Panc1 (cell line): ENCODE measurements around the gene MACF1. TPM values are rescaled to one million over a fixed set of nuclear protein-coding genes. Genes with fewer than 3 reads are reported as not detected.

ENCODE experiments used
- ATAC-seq: fragments of 200-7000 bp; cut with Tn5 transposase; 2 replicates; pipeline ENCODE4 v1.9.1; 2020; ENCODE audit warnings: mild to moderate bottlenecking, moderate library complexity
- BruUV-seq: library from RNA; stranded (reverse); fragments of 400-500 nt; replicated peaks from 2 replicates; lab custom pipeline; 2021; lab: Mats Ljungman, UMichigan
- CTCF ChIA-PET: fragments of 300-600 bp; sonication (Branson Sonifier 250); formaldehyde crosslinking; loops from one replicate; lab custom pipeline; 2022; ENCODE audit warnings: antibody characterized with exemption; lab: Charles Lee
- POLR2A ChIA-PET: fragments of 300-600 bp; sonication (Branson Sonifier 250); formaldehyde crosslinking; loops from one replicate; lab custom pipeline; 2022; ENCODE audit warnings: antibody characterized with exemption; lab: Charles Lee
- DNase-seq: peaks from one replicate; pipeline ENCODE4 v3.0.0-alpha.2; 2010; ENCODE audit warnings: low read depth, low spot score
- H3K27ac ChIP-seq: 2 replicates; pipeline ENCODE4 v1.5.1; 2011; ENCODE audit warnings: mild to moderate bottlenecking, low read length, inconsistent platforms
- H3K27me3 ChIP-seq: fragments of 200-500 bp; sonication (Bioruptor generic); 2 replicates; pipeline ENCODE4 v1.6.0; 2014; ENCODE audit warnings: low read length, inconsistent platforms; ENCODE audit not compliant: control insufficient read depth, insufficient read depth
- H3K36me3 ChIP-seq: fragments of 200-500 bp; sonication (Bioruptor generic); 2 replicates; pipeline ENCODE4 v1.5.1; 2014; ENCODE audit warnings: inconsistent platforms, mild to moderate bottlenecking, low read length, moderate library complexity; ENCODE audit not compliant: control insufficient read depth, insufficient read depth
- H3K4me1 ChIP-seq: 2 replicates; pipeline ENCODE4 v1.5.1; 2011; ENCODE audit warnings: inconsistent platforms, mild to moderate bottlenecking, low read length, moderate library complexity; ENCODE audit not compliant: control insufficient read depth, insufficient read depth
- H3K4me3 ChIP-seq, 2 experiments: 2 replicates each; pipeline ENCODE4 v1.5.1; 2011 to 2012; ENCODE audit warnings: low read depth in 2 of 2, low read length in 2 of 2, mild to moderate bottlenecking in 2 of 2, inconsistent platforms in 1 of 2, moderate library complexity in 1 of 2
- H3K9me3 ChIP-seq: fragments of 200-500 bp; sonication (Bioruptor generic); 2 replicates; pipeline ENCODE4 v1.5.1; 2014; ENCODE audit warnings: low read depth, mild to moderate bottlenecking, inconsistent platforms, low read length, moderate library complexity; ENCODE audit not compliant: control insufficient read depth, insufficient read depth
- CTCF ChIP-seq: fragments of 450-650 bp; IDR thresholded peaks from 2 replicates; pipeline ENCODE4 v1.5.1; 2017; ENCODE audit warnings: mild to moderate bottlenecking
- POLR2AphosphoS5 ChIP-seq: IDR thresholded peaks from 2 replicates; pipeline ENCODE4 v1.6.1; 2012; ENCODE audit warnings: mild to moderate bottlenecking, low read depth, low read length, moderate library complexity
- REST ChIP-seq, 2 experiments: IDR thresholded peaks; 2 replicates each; pipeline ENCODE4 v1.6.1; 2011 to 2012; ENCODE audit warnings: low read depth in 2 of 2, control low read depth in 1 of 2, low read length in 1 of 2, mild to moderate bottlenecking in 1 of 2, moderate library complexity in 1 of 2; ENCODE audit not compliant: insufficient read depth in 1 of 2
- SIN3A ChIP-seq: IDR thresholded peaks from 2 replicates; pipeline ENCODE4 v1.6.1; 2012; ENCODE audit warnings: low read depth, mild to moderate bottlenecking, low read length, moderate library complexity, borderline replicate concordance; ENCODE audit not compliant: insufficient read depth
- TCF7L2 ChIP-seq: IDR thresholded peaks from 2 replicates; pipeline ENCODE4 v1.6.1; 2011; ENCODE audit warnings: mild to moderate bottlenecking, low read depth, low read length, inconsistent platforms
- in situ Hi-C: cut with HindIII; loops from 2 replicates; pipeline ENCODE4 v1.10.0; 2016; ENCODE audit warnings: low sequenced_read_pairs, low pct_unique_long_range_greater_than_20kb
- intact Hi-C: fragments of 100-400 bp; cut with micrococcal nuclease; formaldehyde crosslinking; loops from one replicate; pipeline ENCODE4 v1.10.0; 2022; ENCODE audit not compliant: unreplicated experiment
- total RNA-seq: library from RNA; stranded (reverse); gene quantifications from one replicate; pipeline ENCODE4 v1.2.1, GENCODE V29; 2021; ENCODE audit not compliant: unreplicated experiment

Gene MACF1
- total RNA-seq, 1 experiment from 2014 or later, result 413 TPM

GRCh38 chr1:39384305-39384704, 179.8 kb downstream of the MACF1 start:
- Histone ChIP-seq H3K27me3 (no peaks in the 10 kb centered on the region), H3K4me1 (peaks cover 9% of the 10 kb centered on the region; the same call in 1 of the 2 replicates), H3K9me3 (no peaks in the 10 kb centered on the region), H3K36me3 (peaks cover 20% of the 10 kb centered on the region), H3K4me3 (no peak overlapping the region), H3K27ac (0 out of 2 replicates have a peak overlapping the region, but pooled peaks have one; percentile 6)
- CTCF ChIA-PET, result no interaction called here
- no TSS peak for BruUV-seq
- POLR2A ChIA-PET, result no interaction called here
- in situ Hi-C loops, result no loop called here
- intact Hi-C loops, result no loop called here
- no peak for TF ChIP-seq SIN3A
- no peak for TF ChIP-seq CTCF
- TF ChIP-seq POLR2AphosphoS5, result no peak
- TF ChIP-seq TCF7L2, result no peak
- no peak for TF ChIP-seq REST (IDR thresholded peaks at IDR 0.05; ENCODE audit: insufficient read depth in 1 of 2, low read depth in 2 of 2, low read length in 1 of 2)
- no peak for ATAC-seq
- no peak for DNase-seq

- Histone ChIP-seq H3K36me3 (peaks cover 13% of the 10 kb centered on the region), H3K27me3 (no peaks in the 10 kb centered on the region), H3K4me3 (no peak overlapping the region), H3K4me1 (peaks cover 9% of the 10 kb centered on the region; the same call in 1 of the 2 replicates), H3K9me3 (no peaks in the 10 kb centered on the region), H3K27ac (peak overlapping the region; percentile 34; the same call in 1 of the 2 replicates)
- CTCF ChIA-PET, result no interaction called here
- in situ Hi-C loops (no loop called here), intact Hi-C loops (no loop called here)
- ATAC-seq (no peak), DNase-seq (no peak)
- POLR2A ChIA-PET, result no interaction called here
- BruUV-seq, result no TSS peak
- no peak for TF ChIP-seq REST (IDR thresholded peaks at IDR 0.05; ENCODE audit: insufficient read depth in 1 of 2, low read depth in 2 of 2, low read length in 1 of 2)
Measured at GRCh38 chr1:39385067-39385988, 180.8 kb downstream of the MACF1 start.
